Heart left ventricle (tissue), 16 donors: ENCODE data around the gene SH3PXD2A. TPM values are rescaled to one million over a fixed set of nuclear protein-coding genes. Genes with fewer than 3 reads are reported as not detected.

Experiments
- ATAC-seq, 4 donors: fragments of 200-7000 bp; cut with Tn5 transposase; one replicate each; pipeline ENCODE4 v1.9.1; 2020 to 2022; ENCODE audit warnings: moderate library complexity in 4 of 4, mild to moderate bottlenecking in 3 of 4, moderate number of reproducible peaks in 1 of 4
- DNase-seq, 5 donors: peaks; one replicate each; pipeline ENCODE4 v3.0.0-alpha.2; 2020
- H3K27ac ChIP-seq, 12 donors: fragments of 200-600 bp; sonication (generic) in 4 of 12; one replicate each; pipeline versions ENCODE4 v1.5.0 to v1.8.0; 2016 to 2022; ENCODE audit warnings: mild to moderate bottlenecking in 2 of 12
- H3K27me3 ChIP-seq, 9 donors: fragments of 200-600 bp; sonication (generic) in 2 of 9; one replicate each; pipeline versions ENCODE4 v1.5.1 to v1.8.0; 2016 to 2022; ENCODE audit warnings: mild to moderate bottlenecking in 3 of 9
- H3K36me3 ChIP-seq, 9 donors: fragments of 200-600 bp; sonication (generic) in 2 of 9; one replicate each; pipeline versions ENCODE4 v1.5.0 to v1.8.0; 2018 to 2022; ENCODE audit warnings: mild to moderate bottlenecking in 2 of 9
- H3K4me1 ChIP-seq, 12 donors: fragments of 200-600 bp; sonication (generic) in 4 of 12; one replicate each; pipeline versions ENCODE4 v1.5.0 to v1.8.0; 2016 to 2022; ENCODE audit warnings: mild to moderate bottlenecking in 3 of 12
- H3K4me3 ChIP-seq, 12 donors: fragments of 200-600 bp; sonication (generic) in 4 of 12; one replicate each; pipeline versions ENCODE4 v1.5.0 to v1.8.0; 2017 to 2022; ENCODE audit warnings: mild to moderate bottlenecking in 9 of 12, moderate library complexity in 4 of 12
- H3K9me3 ChIP-seq, 12 donors: fragments of 200-600 bp; sonication (generic) in 4 of 12; one replicate each; pipeline versions ENCODE4 v1.5.0 to v1.8.0; 2016 to 2022; ENCODE audit warnings: mild to moderate bottlenecking in 1 of 12
- POLR2A ChIP-seq, 2 donors: fragments of 450-650 bp; IDR thresholded peaks; one replicate each; pipeline ENCODE4 v1.6.1; 2017; ENCODE audit warnings: antibody characterized with exemption in 2 of 2, mild to moderate bottlenecking in 2 of 2, moderate library complexity in 2 of 2
- WGBS, 4 donors: extraction: QIAGEN DNeasy Blood & Tissue Kit in 2 of 4; methylation state at CpG; one replicate each; pipeline versions ENCODE4 v1.1.5 to v1.1.7; 2013 to 2018; 5-methylcytosine and 5-hydroxymethylcytosine counted together
- intact Hi-C, 10 donors: fragments of 100-400 bp; cut with DNase I; formaldehyde crosslinking; loops; one replicate each; pipeline versions ENCODE4 v1.11.1 to v1.14.2; 2022
- polyA plus RNA-seq, 2 donors: library from polyadenylated mRNA; stranded (reverse); fragments of 200-250 nt; gene quantifications; one replicate each; pipeline ENCODE4 v1.2.3, GENCODE V29; 2013
- total RNA-seq, 9 donors: library from RNA; depleted of rRNA in 2 of 9; stranded (reverse); fragments of >200 nt in 2 of 9; fragmentation: NEBNext Ultra II Directional in 3 of 9; extraction: Animal tissue kit (Norgen Biotek cat#: 25700) in 3 of 9; gene quantifications; one replicate each; pipeline versions ENCODE4 v1.1.0 to v1.2.4, GENCODE V29; 2016 to 2023
- TF ChIP-seq, protein P1 (sequence below), 12 donors: fragments of 200-600 bp; sonication (generic) in 4 of 12; IDR thresholded peaks; one replicate each; pipeline versions ENCODE4 v1.5.0 to v1.8.0; 2018 to 2022; ENCODE audit warnings: antibody characterized with exemption in 12 of 12, mild to moderate bottlenecking in 5 of 12
- donor health status: ischemic (EF 13 %, LVEDD 7.1; RV severe dilation, severe dysfunction).
- donor health status: healthy with polysubstance abuse.
- donor health status: DM: no; HTN: yes; CAD: no.
- donor health status: DM: no; HTN: no; CAD: no.
- donor health status: ischemic (EF 25% LVEDD 6.9; RV normal size, moderate dysfunction).
- donor health status: ischemic (EF 25% LVEDD 5.7; RV mildly dilated, moderate dysfunction).
- donor health status: healthy.
- donor health status: DM: yes; HTN: yes; CAD: no.
- donor health status: ischemic (EF 35%, LVEDD 5.7; RV mildly dilated, moderate dysfunction).
- donor health status: nonischemic (EF 11% LVEDD 7.7; RV severe dilation, severe dysfunction).
- donor health status: DM: yes; HTN: yes; CAD: no.
- donor health status: PGD.
- donor health status: ischemic (EF 29% LVEDD 5.4; RV normal size, mild dysfunction).
- donor health status: nonischemic (EF 23%, LVEDD 6.1; RV moderate dilation, normal function).

Gene SH3PXD2A
- total and polyA plus RNA-seq, 11 donors = 11.8 to 43.4 (median 31.1) TPM

- no peak overlapping the region for H3K27ac ChIP-seq
- 93 to 100% (median 96%) methylated on average over 4 of the region's 4 CpGs for WGBS, 4 donors
- TF ChIP-seq, protein P1, sequence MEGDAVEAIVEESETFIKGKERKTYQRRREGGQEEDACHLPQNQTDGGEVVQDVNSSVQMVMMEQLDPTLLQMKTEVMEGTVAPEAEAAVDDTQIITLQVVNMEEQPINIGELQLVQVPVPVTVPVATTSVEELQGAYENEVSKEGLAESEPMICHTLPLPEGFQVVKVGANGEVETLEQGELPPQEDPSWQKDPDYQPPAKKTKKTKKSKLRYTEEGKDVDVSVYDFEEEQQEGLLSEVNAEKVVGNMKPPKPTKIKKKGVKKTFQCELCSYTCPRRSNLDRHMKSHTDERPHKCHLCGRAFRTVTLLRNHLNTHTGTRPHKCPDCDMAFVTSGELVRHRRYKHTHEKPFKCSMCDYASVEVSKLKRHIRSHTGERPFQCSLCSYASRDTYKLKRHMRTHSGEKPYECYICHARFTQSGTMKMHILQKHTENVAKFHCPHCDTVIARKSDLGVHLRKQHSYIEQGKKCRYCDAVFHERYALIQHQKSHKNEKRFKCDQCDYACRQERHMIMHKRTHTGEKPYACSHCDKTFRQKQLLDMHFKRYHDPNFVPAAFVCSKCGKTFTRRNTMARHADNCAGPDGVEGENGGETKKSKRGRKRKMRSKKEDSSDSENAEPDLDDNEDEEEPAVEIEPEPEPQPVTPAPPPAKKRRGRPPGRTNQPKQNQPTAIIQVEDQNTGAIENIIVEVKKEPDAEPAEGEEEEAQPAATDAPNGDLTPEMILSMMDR (IDR thresholded peaks at IDR 0.05) = no peak
- peaks cover 0 to 20% (median 12%) of the 10 kb centered on the region in 12 donors for H3K4me1 ChIP-seq
- no peak for DNase-seq
- intact Hi-C loops = no loop called here
- no peaks in the 10 kb centered on the region for H3K36me3 ChIP-seq
- H3K27me3 ChIP-seq = no peaks in the 10 kb centered on the region
- ATAC-seq = no peak
- no peaks in the 10 kb centered on the region for H3K9me3 ChIP-seq
- H3K4me3 ChIP-seq = no peak overlapping the region
Observed at GRCh38 chr10:103545771-103546281, 309.6 kb downstream of the SH3PXD2A start.

- TF ChIP-seq POLR2A (IDR thresholded peaks at IDR 0.05) = no peak
- TF ChIP-seq, protein P1 (IDR thresholded peaks at IDR 0.05) = no peak
- no peaks in the 10 kb centered on the region for H3K9me3 ChIP-seq
- no peaks in the 10 kb centered on the region for H3K36me3 ChIP-seq
- peaks cover 0 to 20% (median 12%) of the 10 kb centered on the region in 12 donors for H3K4me1 ChIP-seq
- H3K27me3 ChIP-seq = no peaks in the 10 kb centered on the region
- no peak overlapping the region for H3K27ac ChIP-seq
- ATAC-seq = no peak
- 93 to 100% (median 96%) methylated on average over 1 of the region's 1 CpG; no CpG with 5 or more reads in 1 of the 4 donors for WGBS, 4 donors
- no peak for DNase-seq
- no peak overlapping the region for H3K4me3 ChIP-seq
- intact Hi-C loops = no loop called here
Observed at GRCh38 chr10:103545366-103545765, 310.0 kb downstream of the SH3PXD2A start.

DNA sequence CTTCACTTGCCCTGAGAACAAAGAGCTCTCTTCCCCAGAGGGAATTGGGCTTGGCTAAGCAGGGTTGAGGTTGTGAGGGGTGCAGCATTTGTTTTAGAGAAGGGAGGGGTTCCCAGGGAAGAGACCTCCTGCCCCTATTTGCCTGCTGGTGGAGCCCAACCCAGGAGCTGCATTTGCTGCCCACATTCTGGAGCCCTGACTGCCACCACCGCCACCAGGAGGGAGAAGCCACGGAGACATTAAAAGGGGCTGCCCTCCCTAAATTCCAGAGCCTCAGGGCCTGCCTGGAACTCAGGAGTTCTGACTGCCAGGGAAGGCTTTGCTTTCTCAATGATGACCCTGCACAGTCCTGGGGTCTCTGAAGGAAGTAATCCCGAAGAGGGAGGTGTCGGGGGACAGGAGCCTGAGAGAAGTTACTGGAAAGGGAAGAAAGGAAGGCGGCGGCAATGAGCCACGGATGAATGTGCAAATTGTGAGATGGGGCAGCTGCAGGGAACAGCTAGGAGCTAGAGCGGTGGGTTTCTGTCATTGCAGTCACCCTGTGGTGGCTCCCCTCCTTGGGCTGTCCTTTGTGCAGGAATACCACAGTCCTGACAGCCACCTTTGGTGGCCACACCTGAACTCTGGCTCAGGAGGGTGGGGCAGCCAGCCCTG, 310.6 kb downstream of the SH3PXD2A start:
- 86 to 97% (median 96%) methylated on average over 8 of the region's 8 CpGs for WGBS, 4 donors
- no peaks in the 10 kb centered on the region for H3K36me3 ChIP-seq
- H3K27ac ChIP-seq = no peak overlapping the region
- intact Hi-C loops = no loop called here
- H3K4me1 ChIP-seq = peaks cover 0 to 20% (median 12%) of the 10 kb centered on the region in 12 donors
- peaks cover 0 to 2% (median 0%) of the 10 kb centered on the region in 9 donors for H3K27me3 ChIP-seq
- no peak overlapping the region for H3K4me3 ChIP-seq
- DNase-seq = no peak
- no peak for ATAC-seq
- TF ChIP-seq, protein P1 (IDR thresholded peaks at IDR 0.05) = no peak
- no peak for TF ChIP-seq POLR2A (IDR thresholded peaks at IDR 0.05)
- H3K9me3 ChIP-seq = no peaks in the 10 kb centered on the region

Other genes starting within 250 kb of the SH3PXD2A start
- gene STN1, start 62.6 kb upstream of the SH3PXD2A start, total RNA-seq = 10 to 100 TPM; 28.6 to 53.1 (median 32.7) TPM
- gene STN1, start 62.6 kb upstream of the SH3PXD2A start, polyA plus RNA-seq = 10 to 100 TPM; 23.1 to 36.1 TPM
- 10 to 100 TPM; 33.0 to 57.8 (median 47.9) TPM for gene SLK, start 111.6 kb upstream of the SH3PXD2A start, total RNA-seq
- gene SLK, start 111.6 kb upstream of the SH3PXD2A start, polyA plus RNA-seq = 10 to 100 TPM; 10.0 to 34.0 TPM
- gene COL17A1, start 230.3 kb upstream of the SH3PXD2A start, total RNA-seq = 1 to 10 TPM in 2 of 9 donors, under 1 TPM in 2, not detected in 5; 0.28 to 2.2 (median 0.86) TPM
- gene COL17A1, start 230.3 kb upstream of the SH3PXD2A start, polyA plus RNA-seq = under 1 TPM in 1 of 2 donors, not detected in 1; 0.37 TPM